Measurements from ENCODE around the gene P3H3.

The P3H3 gene

GRCh38 chr12:6837370-6838060 lies 9.3 kb downstream of the P3H3 start:
- no peak for DNase-seq
- TF ChIP-seq POLR2A (IDR thresholded peaks at IDR 0.05; ENCODE audit: low read length), result no peak
- TF ChIP-seq GATA1 (IDR thresholded peaks at IDR 0.05; ENCODE audit: low read depth, low read length), result no peak

- no peak for TF ChIP-seq GATA1 (IDR thresholded peaks at IDR 0.05; ENCODE audit: low read depth, low read length)
- TF ChIP-seq POLR2A (IDR thresholded peaks at IDR 0.05; ENCODE audit: low read length), result no peak
- no peak for DNase-seq
These were observed 10.6 kb downstream of the P3H3 start for GRCh38 chr12:6838854-6839253.

GRCh38 chr12:6839482-6840201 lies 11.4 kb downstream of the P3H3 start:
- TF ChIP-seq GATA1 (IDR thresholded peaks at IDR 0.05; ENCODE audit: low read depth, low read length) (no peak), POLR2A (IDR thresholded peaks at IDR 0.05; ENCODE audit: low read length) (no peak)
- no peak for DNase-seq

- DNase-seq, result peak in 1 of 2 experiments; percentile 40
- TF ChIP-seq POLR2A (IDR thresholded peaks at IDR 0.05; ENCODE audit: low read length) (no peak), GATA1 (IDR thresholded peaks at IDR 0.05; ENCODE audit: low read depth, low read length) (no peak)
These were observed 12.1 kb downstream of the P3H3 start for GRCh38 chr12:6840330-6840729.

- DNase-seq, result no peak
- TF ChIP-seq GATA1 (IDR thresholded peaks at IDR 0.05; ENCODE audit: low read depth, low read length) (no peak), POLR2A (IDR thresholded peaks at IDR 0.05; ENCODE audit: low read length) (no peak)
These were observed 12.7 kb downstream of the P3H3 start, which contains the start of gene GNB3 for GRCh38 chr12:6840761-6841515. Gene GNB3, plus strand, starts transcription at chr12:6840925. Its CDS starts 363 bp downstream, at chr12:6841288.

GRCh38 chr12:6842075-6842474 lies 13.9 kb downstream of the P3H3 start:
- no peak for DNase-seq
- no peak for TF ChIP-seq POLR2A (IDR thresholded peaks at IDR 0.05; ENCODE audit: low read length)
- no peak for TF ChIP-seq GATA1 (IDR thresholded peaks at IDR 0.05; ENCODE audit: low read depth, low read length)

- TF ChIP-seq POLR2A (IDR thresholded peaks at IDR 0.05; ENCODE audit: low read length) (no peak), GATA1 (IDR thresholded peaks at IDR 0.05; ENCODE audit: low read depth, low read length) (no peak)
- DNase-seq, result peak; percentile 34 to 55
These were observed 15.1 kb downstream of the P3H3 start for GRCh38 chr12:6843118-6843902.

GRCh38 chr12:6845395-6845794 lies 17.2 kb downstream of the P3H3 start:
- DNase-seq, result no peak
- TF ChIP-seq GATA1 (IDR thresholded peaks at IDR 0.05; ENCODE audit: low read depth, low read length), result no peak
- TF ChIP-seq POLR2A (IDR thresholded peaks at IDR 0.05; ENCODE audit: low read length), result no peak

GRCh38 chr12:6846316-6846869 lies 18.2 kb downstream of the P3H3 start:
- TF ChIP-seq POLR2A (IDR thresholded peaks at IDR 0.05; ENCODE audit: low read length) (no peak), GATA1 (IDR thresholded peaks at IDR 0.05; ENCODE audit: low read depth, low read length) (no peak)

GRCh38 chr12:6847676-6848075 lies 19.5 kb downstream of the P3H3 start:
- TF ChIP-seq GATA1 (IDR thresholded peaks at IDR 0.05; ENCODE audit: low read depth, low read length) (no peak), POLR2A (IDR thresholded peaks at IDR 0.05; ENCODE audit: low read length) (no peak)
- DNase-seq, result no peak

More at GRCh38 chr12:6846316-6846869, 18.2 kb downstream of the P3H3 start:
- no peak for DNase-seq

GRCh38 chr12:6849427-6849826 lies 21.2 kb downstream of the P3H3 start:
- TF ChIP-seq POLR2A (IDR thresholded peaks at IDR 0.05; ENCODE audit: low read length) (no peak), GATA1 (IDR thresholded peaks at IDR 0.05; ENCODE audit: low read depth, low read length) (no peak)

GRCh38 chr12:6849976-6850560 lies 21.9 kb downstream of the P3H3 start:
- DNase-seq, result no peak
- TF ChIP-seq POLR2A (IDR thresholded peaks at IDR 0.05; ENCODE audit: low read length), result no peak
- TF ChIP-seq GATA1 (IDR thresholded peaks at IDR 0.05; ENCODE audit: low read depth, low read length), result no peak

More at GRCh38 chr12:6849427-6849826, 21.2 kb downstream of the P3H3 start:
- DNase-seq, result peak in 1 of 2 experiments; percentile 18

- TF ChIP-seq POLR2A (IDR thresholded peaks at IDR 0.05; ENCODE audit: low read length) (no peak), GATA1 (IDR thresholded peaks at IDR 0.05; ENCODE audit: low read depth, low read length) (no peak)
- no peak for DNase-seq
These were observed 22.6 kb downstream of the P3H3 start for GRCh38 chr12:6850796-6851152.
